Measurements from ENCODE around the gene IKZF2. TPM values are rescaled to one million over a fixed set of nuclear protein-coding genes. Genes with fewer than 3 reads are reported as not detected.

IKZF2 gene
- total RNA-seq, 2 donors from 2014 or later: 4.5 to 4.8 TPM

- intact Hi-C loops (cut with DNase I): no loop called here
- DNase-seq: no peak
- H3K27ac ChIP-seq: no peak overlapping the region
- no peak overlapping the region for H3K9ac ChIP-seq (ENCODE audit: low read depth in 2 of 2, low read length in 2 of 2)
- H3K4me1 ChIP-seq: no peaks in the 10 kb centered on the region
- H3K9me3 ChIP-seq: no peaks in the 10 kb centered on the region
- TF ChIP-seq, protein P1, sequence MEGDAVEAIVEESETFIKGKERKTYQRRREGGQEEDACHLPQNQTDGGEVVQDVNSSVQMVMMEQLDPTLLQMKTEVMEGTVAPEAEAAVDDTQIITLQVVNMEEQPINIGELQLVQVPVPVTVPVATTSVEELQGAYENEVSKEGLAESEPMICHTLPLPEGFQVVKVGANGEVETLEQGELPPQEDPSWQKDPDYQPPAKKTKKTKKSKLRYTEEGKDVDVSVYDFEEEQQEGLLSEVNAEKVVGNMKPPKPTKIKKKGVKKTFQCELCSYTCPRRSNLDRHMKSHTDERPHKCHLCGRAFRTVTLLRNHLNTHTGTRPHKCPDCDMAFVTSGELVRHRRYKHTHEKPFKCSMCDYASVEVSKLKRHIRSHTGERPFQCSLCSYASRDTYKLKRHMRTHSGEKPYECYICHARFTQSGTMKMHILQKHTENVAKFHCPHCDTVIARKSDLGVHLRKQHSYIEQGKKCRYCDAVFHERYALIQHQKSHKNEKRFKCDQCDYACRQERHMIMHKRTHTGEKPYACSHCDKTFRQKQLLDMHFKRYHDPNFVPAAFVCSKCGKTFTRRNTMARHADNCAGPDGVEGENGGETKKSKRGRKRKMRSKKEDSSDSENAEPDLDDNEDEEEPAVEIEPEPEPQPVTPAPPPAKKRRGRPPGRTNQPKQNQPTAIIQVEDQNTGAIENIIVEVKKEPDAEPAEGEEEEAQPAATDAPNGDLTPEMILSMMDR (IDR thresholded peaks at IDR 0.05): no peak
- no peaks in the 10 kb centered on the region for H3K27me3 ChIP-seq
- no peak overlapping the region for H3K4me3 ChIP-seq
- no peaks in the 10 kb centered on the region for H3K36me3 ChIP-seq
Observed at GRCh38 chr2:212979046-212979612, 172.3 kb downstream of the IKZF2 start.

- intact Hi-C loops (cut with DNase I): no loop called here
- Histone ChIP-seq H3K9ac (ENCODE audit: low read depth in 2 of 2, low read length in 2 of 2) (no peak overlapping the region), H3K27me3 (no peaks in the 10 kb centered on the region), H3K36me3 (no peaks in the 10 kb centered on the region), H3K4me1 (no peaks in the 10 kb centered on the region), H3K4me3 (no peak overlapping the region), H3K9me3 (no peaks in the 10 kb centered on the region), H3K27ac (no peak overlapping the region)
- DNase-seq: no peak
- TF ChIP-seq, protein P1 (IDR thresholded peaks at IDR 0.05): no peak
Observed at GRCh38 chr2:212977152-212977551, 174.3 kb downstream of the IKZF2 start.

- Histone ChIP-seq H3K36me3 (no peaks in the 10 kb centered on the region), H3K9ac (ENCODE audit: low read depth in 2 of 2, low read length in 2 of 2) (no peak overlapping the region), H3K9me3 (no peaks in the 10 kb centered on the region), H3K27ac (no peak overlapping the region), H3K27me3 (no peaks in the 10 kb centered on the region), H3K4me3 (no peak overlapping the region), H3K4me1 (no peaks in the 10 kb centered on the region)
- TF ChIP-seq, protein P1 (IDR thresholded peaks at IDR 0.05): no peak
- DNase-seq: no peak
- intact Hi-C loops (cut with DNase I): no loop called here
Observed at GRCh38 chr2:212975333-212975732, 176.1 kb downstream of the IKZF2 start.

- DNase-seq: no peak
- no peak overlapping the region for H3K9ac ChIP-seq (ENCODE audit: low read depth in 2 of 2, low read length in 2 of 2)
- H3K27ac ChIP-seq: no peak overlapping the region
- intact Hi-C loops (cut with DNase I): no loop called here
- no peaks in the 10 kb centered on the region for H3K36me3 ChIP-seq
- no peak overlapping the region for H3K4me3 ChIP-seq
- no peaks in the 10 kb centered on the region for H3K27me3 ChIP-seq
- no peaks in the 10 kb centered on the region for H3K9me3 ChIP-seq
- TF ChIP-seq, protein P1 (IDR thresholded peaks at IDR 0.05): no peak
- H3K4me1 ChIP-seq: no peaks in the 10 kb centered on the region
Observed at GRCh38 chr2:212974692-212975091, 176.7 kb downstream of the IKZF2 start.

- intact Hi-C loops (cut with DNase I): no loop called here
- Histone ChIP-seq H3K36me3 (no peaks in the 10 kb centered on the region), H3K9me3 (no peaks in the 10 kb centered on the region), H3K4me1 (no peaks in the 10 kb centered on the region), H3K9ac (ENCODE audit: low read depth in 2 of 2, low read length in 2 of 2) (no peak overlapping the region), H3K4me3 (no peak overlapping the region), H3K27ac (no peak overlapping the region), H3K27me3 (no peaks in the 10 kb centered on the region)
- no peak for DNase-seq
- TF ChIP-seq, protein P1 (IDR thresholded peaks at IDR 0.05): no peak
Observed at GRCh38 chr2:212973347-212973746, 178.1 kb downstream of the IKZF2 start.
